ENCODE results near the gene PLCD3.
A peak's percentile ranks its signal among the peaks of the same experiment; 100 is the strongest.

Gene PLCD3

DNA sequence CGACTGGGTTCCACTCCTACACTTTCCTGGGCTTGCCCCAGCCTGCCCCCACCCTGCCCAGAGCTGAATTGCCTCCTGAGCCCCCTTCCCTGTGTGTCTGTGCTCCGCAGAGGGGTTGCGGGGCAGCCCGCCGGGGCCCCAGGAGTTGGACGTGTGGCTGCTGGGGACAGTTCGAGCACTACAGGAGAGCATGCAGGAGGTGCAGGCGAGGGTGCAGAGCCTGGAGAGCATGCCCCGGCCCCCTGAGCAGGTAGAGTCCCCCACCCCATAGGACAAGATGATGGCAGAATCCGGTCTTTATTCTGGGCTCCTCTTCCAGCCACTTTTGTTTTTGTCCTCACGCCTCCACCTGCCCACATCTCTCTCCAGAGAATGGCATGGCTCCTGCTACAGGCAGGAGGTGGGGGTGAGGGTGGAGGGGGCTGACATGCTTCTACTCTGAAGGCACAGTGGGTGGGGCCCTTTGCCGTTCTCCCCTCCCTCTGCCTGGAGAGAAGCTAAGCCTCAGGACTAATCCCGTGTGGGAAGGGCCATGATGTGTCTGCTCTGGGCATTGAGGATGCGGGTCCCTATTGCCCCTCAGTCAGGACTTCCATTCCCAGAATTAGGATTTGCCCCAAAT is 6.7 kb upstream of the PLCD3 start:
- no peak overlapping the region for H3K4me3 ChIP-seq
- peak overlapping the region in 7 of 11 experiments; percentile 10 to 40 (median 34); a peak in 5 of 22 replicates for H3K4me2 ChIP-seq
- no peak for TF ChIP-seq Cebpa-rat (IDR thresholded peaks at IDR 0.05)
- H3K27me3 ChIP-seq, result no peaks in the 10 kb centered on the region
- peak overlapping the region in 3 of 11 experiments; percentile 7 to 24 (median 14); a peak in 1 of 22 replicates for H3K9ac ChIP-seq
- peaks cover 0 to 5% (median 0%) of the 10 kb centered on the region in 11 experiments; a peak in 1 of 22 replicates for H4K20me1 ChIP-seq
- no peaks in the 10 kb centered on the region for H3K9me3 ChIP-seq (replicated peaks in 1 of 11)
- peaks cover 0 to 5% (median 0%) of the 10 kb centered on the region in 11 experiments; a peak in 2 of 22 replicates for H3K36me3 ChIP-seq
- peaks cover 22 to 54% (median 45%) of the 10 kb centered on the region in 10 experiments for H3K4me1 ChIP-seq
- no peak overlapping the region for H3K27ac ChIP-seq

DNA sequence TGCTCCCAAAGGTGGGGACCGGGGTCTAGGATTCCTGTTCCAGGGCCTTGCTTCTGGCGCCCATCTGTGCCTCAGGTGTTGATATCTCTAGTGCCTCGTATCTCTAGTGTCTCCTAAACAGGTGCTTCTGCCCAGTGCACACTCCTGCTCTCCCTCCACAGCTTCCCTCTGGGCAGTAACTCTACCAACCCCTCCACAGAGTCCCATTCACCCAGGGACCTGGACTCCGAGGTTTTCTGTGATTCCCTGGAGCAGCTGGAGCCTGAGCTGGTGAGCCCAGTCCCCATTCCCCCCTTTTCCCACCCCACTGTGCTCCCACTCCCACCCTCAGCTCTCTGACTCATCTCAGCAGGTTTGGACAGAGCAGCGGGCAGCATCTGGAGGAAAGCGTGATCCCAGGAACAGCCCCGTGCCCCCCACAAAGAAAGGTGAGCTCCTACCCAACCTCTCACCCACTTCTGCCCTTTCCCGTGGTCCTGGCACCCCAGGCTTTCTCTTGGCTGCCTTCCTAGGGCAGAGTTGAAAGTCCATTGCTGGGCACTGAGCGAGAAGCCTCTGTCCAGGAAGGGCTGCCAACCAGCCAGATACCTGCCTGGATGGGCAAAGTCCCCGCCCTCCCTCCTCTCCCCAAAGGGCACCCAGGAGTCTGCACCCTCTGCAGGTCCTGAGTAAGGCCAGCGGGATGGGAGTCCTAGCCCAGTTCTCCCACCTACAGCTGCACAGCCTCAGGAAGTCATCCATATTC is 5.4 kb upstream of the PLCD3 start:
- Histone ChIP-seq H4K20me1 (peaks cover 0 to 3% (median 0%) of the 10 kb centered on the region in 11 experiments; a peak in 1 of 22 replicates), H3K4me2 (peak overlapping the region in 2 of 11 experiments; percentile 97 to 98; a peak in 1 of 22 replicates), H3K9ac (0 out of 22 replicates have a peak overlapping the region, but pooled peaks of 3 of the 11 experiments have one; percentile 71 to 80 (median 73)), H3K36me3 (peaks cover 0 to 5% (median 0%) of the 10 kb centered on the region in 11 experiments; a peak in 2 of 22 replicates), H3K27ac (no peak overlapping the region), H3K27me3 (no peaks in the 10 kb centered on the region), H3K4me3 (no peak overlapping the region), H3K4me1 (peaks cover 13 to 45% (median 36%) of the 10 kb centered on the region in 10 experiments), H3K9me3 (replicated peaks in 1 of 11) (no peaks in the 10 kb centered on the region)
- TF ChIP-seq Cebpa-rat (IDR thresholded peaks at IDR 0.05), result no peak

DNA sequence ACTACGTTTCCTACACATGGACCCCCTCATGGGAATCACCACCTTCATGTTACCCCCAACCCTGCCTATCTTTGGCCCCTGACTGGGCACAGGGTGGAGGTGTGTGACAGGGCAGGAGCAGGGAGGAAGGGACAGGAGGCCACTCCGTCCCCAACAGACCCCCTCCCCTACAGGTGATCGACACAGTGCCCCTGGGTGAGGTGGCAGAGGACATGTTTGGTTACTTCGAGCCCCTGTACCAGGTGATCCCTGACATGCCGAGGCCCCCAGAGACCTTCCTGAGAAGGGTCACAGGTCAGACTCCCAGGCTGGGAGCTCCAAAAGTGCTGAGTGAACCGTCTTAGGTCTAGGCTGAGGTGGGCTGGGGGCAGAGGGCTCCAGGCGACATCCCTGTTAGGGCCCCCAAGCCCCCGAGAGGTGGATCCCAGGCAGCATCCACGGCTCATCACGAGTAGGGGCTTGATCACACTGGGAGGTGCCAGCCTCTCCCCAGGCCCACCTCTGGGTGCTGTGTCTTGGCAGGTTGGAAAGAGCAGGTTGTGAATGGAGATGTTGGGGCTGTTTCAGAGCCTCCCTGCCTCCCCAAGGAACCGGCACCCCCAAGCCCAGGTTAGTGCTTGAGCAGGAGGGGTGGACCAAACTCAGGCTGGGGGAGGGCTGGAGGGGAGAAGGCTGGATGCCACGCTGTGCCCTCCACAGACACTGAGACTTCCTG is 4.7 kb upstream of the PLCD3 start:
- peak overlapping the region in 7 of 11 experiments; percentile 67 to 79 (median 71); a peak in 13 of 22 replicates for H3K27ac ChIP-seq
- H3K4me2 ChIP-seq, result peak overlapping the region; percentile 79 to 99 (median 98)
- H3K4me1 ChIP-seq, result peaks cover 13 to 45% (median 36%) of the 10 kb centered on the region in 10 experiments
- peaks cover 0 to 5% (median 0%) of the 10 kb centered on the region in 11 experiments; a peak in 2 of 22 replicates for H3K36me3 ChIP-seq
- no peaks in the 10 kb centered on the region for H3K9me3 ChIP-seq (replicated peaks in 1 of 11)
- H3K9ac ChIP-seq, result peak overlapping the region; percentile 66 to 81 (median 75); a peak in 21 of 22 replicates
- peak overlapping the region in 4 of 10 experiments; percentile 64 to 73 (median 69); a peak in 4 of 20 replicates for H3K4me3 ChIP-seq
- no peak for TF ChIP-seq Cebpa-rat (IDR thresholded peaks at IDR 0.05)
- no peaks in the 10 kb centered on the region for H3K27me3 ChIP-seq
- H4K20me1 ChIP-seq, result peaks cover 0 to 4% (median 0%) of the 10 kb centered on the region in 11 experiments; a peak in 3 of 22 replicates

DNA sequence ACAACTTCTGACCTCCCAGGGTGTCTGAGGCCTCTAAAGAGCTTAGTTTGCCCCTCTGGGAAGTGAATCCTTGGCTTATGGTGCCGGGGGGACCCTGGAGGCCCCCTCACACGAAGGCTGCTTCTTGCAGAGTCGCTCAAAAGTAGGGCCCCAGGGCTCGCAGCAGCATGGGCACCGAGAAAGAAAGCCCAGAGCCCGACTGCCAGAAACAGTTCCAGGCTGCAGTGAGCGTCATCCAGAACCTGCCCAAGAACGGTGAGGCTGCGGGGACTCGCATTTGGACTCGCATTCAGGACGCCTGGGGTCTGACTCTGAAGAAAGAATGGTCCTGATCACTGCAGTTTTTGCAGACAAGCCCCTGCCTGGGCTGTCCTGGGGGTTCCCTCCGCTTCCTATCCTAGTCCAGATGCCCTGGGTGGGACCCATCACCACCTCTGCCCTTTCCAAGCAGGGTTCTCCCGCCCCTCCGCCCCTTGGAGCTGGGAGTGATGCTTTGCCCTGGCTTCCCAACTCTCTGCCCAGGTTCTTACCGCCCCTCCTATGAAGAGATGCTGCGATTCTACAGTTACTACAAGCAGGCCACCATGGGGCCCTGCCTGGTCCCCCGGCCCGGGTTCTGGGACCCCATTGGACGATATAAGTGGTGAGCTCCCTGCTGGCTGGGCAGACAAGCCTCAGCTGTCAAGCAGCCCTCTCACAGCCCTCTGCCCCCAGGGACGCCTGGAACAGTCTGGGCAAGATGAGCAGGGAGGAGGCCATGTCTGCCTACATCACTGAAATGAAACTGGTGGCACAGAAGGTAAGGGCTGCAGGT is 3.9 kb upstream of the PLCD3 start:
- Histone ChIP-seq H3K27ac (peak overlapping the region; percentile 48 to 79 (median 68); a peak in 21 of 22 replicates), H3K9ac (peak overlapping the region; percentile 66 to 81 (median 75))
- no peak for TF ChIP-seq Cebpa-rat (IDR thresholded peaks at IDR 0.05)

DNA sequence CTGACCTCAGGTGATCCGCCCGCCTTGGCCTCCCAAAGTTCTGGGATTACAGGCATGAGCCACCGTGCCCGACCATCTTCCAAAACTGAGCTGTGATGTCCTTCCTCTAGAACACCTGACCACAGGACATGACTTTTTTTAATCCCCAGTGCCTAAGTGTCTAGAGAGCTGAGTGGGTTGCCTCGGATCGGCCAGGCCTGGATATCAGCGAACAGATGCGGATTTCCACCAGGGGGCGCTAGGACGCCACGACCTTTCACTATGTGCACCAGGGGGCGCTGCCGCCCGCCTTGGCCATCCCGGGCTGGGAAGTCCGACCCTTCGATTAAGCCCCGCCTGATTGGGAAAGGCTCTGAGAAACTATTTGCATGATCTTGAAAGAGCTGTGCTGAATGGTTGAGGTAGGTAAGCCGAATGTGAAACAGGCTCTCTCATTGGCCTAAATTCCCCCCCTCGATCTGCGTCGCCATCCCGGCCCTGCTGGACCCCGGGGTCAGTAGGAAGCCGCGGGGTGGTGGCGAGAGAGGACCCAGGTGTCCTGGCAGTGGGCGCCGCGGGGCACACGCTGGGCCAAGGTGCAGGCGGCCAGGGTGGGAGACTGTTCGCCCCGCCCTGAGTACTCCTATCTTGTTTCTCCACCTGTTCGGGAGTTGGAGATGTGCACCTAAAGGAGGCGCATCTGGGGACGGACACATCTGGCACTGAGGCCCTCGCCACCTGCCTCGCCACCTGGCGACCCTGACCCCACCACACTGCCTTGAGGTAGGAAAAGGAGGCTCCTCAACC is 3.1 kb upstream of the PLCD3 start, which contains the start of gene ACBD4:
Gene ACBD4, plus strand, starts transcription at position 496 of the 786 bp plus-strand sequence. CDS start 458 bp downstream, outside the sequence.
- peaks cover 0 to 5% (median 0%) of the 10 kb centered on the region in 11 experiments; a peak in 2 of 22 replicates for H3K36me3 ChIP-seq
- H3K27me3 ChIP-seq, result no peaks in the 10 kb centered on the region
- H3K9me3 ChIP-seq (replicated peaks in 1 of 11), result no peaks in the 10 kb centered on the region
- peak within 1 kb of the TSS; percentile 60 to 74 (median 66) for H3K4me3 ChIP-seq
- H3K9ac ChIP-seq, result peak within 1 kb of the TSS; percentile 66 to 81 (median 75)
- peak within 1 kb of the TSS; percentile 48 to 79 (median 68); a peak in 21 of 22 replicates for H3K27ac ChIP-seq
- peaks cover 21 to 54% (median 42%) of the 10 kb centered on the region in 10 experiments for H3K4me1 ChIP-seq
- H3K4me2 ChIP-seq, result peak within 1 kb of the TSS; percentile 79 to 99 (median 98)
- H4K20me1 ChIP-seq, result peaks cover 0 to 16% (median 3%) of the 10 kb centered on the region in 11 experiments; a peak in 9 of 22 replicates
- peak in 1 of 11 experiments; percentile 27; a peak in 1 of 22 replicates for TF ChIP-seq Cebpa-rat (IDR thresholded peaks at IDR 0.05)

More for the DNA sequence above, 3.9 kb upstream of the PLCD3 start:
- Histone ChIP-seq H4K20me1 (peaks cover 0 to 9% (median 0%) of the 10 kb centered on the region in 11 experiments; a peak in 6 of 22 replicates), H3K4me2 (peak overlapping the region; percentile 79 to 99 (median 98)), H3K27me3 (no peaks in the 10 kb centered on the region), H3K36me3 (peaks cover 0 to 5% (median 0%) of the 10 kb centered on the region in 11 experiments; a peak in 2 of 22 replicates), H3K4me3 (peak overlapping the region; percentile 60 to 74 (median 66)), H3K4me1 (peaks cover 19 to 48% (median 41%) of the 10 kb centered on the region in 10 experiments), H3K9me3 (replicated peaks in 1 of 11) (no peaks in the 10 kb centered on the region)

DNA sequence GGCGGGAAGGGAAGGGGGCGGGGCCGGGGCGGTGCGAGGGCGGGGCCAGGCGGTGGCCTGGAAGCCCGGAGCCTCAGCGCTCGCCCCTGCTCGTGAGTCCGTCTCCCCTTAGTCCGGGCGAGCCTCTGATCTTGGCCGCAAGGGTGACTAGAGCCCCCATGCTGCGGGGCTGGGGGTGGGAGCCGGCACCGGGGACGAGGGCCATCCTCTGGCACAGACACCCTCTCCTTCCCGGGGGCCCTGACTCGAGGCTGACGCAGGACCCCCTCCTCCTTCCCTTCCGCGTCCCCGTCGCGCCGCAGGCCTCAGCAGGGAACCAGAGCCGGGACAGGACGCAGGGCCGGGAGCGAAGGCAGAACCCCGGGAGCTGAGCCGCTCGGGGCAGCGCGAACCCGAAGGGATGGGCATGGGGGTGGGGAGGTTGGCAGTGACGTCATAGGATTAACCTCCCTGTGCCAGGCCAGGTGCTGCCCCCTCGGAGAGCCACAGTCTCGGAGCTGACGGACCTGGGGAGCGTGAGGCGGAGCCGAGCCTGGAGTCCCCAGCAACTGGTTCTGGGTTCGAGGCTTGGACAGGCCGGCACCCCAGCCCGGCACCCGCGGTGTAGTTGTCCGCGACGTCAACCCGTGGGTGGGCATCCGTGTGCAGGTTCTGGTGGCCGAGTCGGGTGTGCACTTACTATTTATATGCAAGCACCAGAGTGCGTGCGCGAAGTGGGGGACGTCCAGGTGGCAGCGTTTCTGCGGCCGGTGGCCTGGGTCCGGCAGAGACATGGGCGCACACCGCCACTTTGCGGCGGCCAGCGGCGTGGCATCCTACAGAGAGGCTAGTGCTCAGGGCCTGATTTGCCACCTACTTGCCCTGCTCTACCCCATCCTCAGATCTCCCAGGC is 503 bp upstream of the PLCD3 start:
- no peaks in the 10 kb centered on the region for H3K27me3 ChIP-seq
- peaks cover 21 to 56% (median 35%) of the 10 kb centered on the region in 10 experiments for H3K4me1 ChIP-seq
- peaks cover 0 to 38% (median 8%) of the 10 kb centered on the region in 11 experiments; a peak in 9 of 22 replicates for H4K20me1 ChIP-seq
- no peak for TF ChIP-seq Cebpa-rat (IDR thresholded peaks at IDR 0.05)
- H3K4me2 ChIP-seq, result peak overlapping the region; percentile 94 to 100 (median 99)
- H3K9ac ChIP-seq, result peak overlapping the region; percentile 76 to 86 (median 83)
- H3K4me3 ChIP-seq, result peak overlapping the region; percentile 78 to 88 (median 81)
- no peaks in the 10 kb centered on the region for H3K9me3 ChIP-seq (replicated peaks in 1 of 11)
- H3K36me3 ChIP-seq, result peaks cover 0 to 1% (median 0%) of the 10 kb centered on the region in 11 experiments; a peak in 1 of 22 replicates
- H3K27ac ChIP-seq, result peak overlapping the region; percentile 54 to 85 (median 77); a peak in 21 of 22 replicates
